Sciatic nerve (tissue), 2 donors: ENCODE data around the gene CLEC18A. TPM values are rescaled to one million over a fixed set of nuclear protein-coding genes. Genes with fewer than 3 reads are reported as not detected.
"Not testable (repeated sequence)": the region's sequence is repeated elsewhere in the genome, so short reads cannot be mapped to it uniquely, and the experiment has no call there.

Experiments
- ATAC-seq: fragments of 200-7000 bp; cut with Tn5 transposase; one replicate; pipeline ENCODE4 v1.9.1; 2020; ENCODE audit warnings: mild to moderate bottlenecking, moderate library complexity
- DNase-seq: peaks from one replicate; pipeline ENCODE4 v3.0.0-alpha.2; 2020; ENCODE audit warnings: low spot score
- intact Hi-C: fragments of 100-400 bp; cut with DNase I; formaldehyde crosslinking; loops from one replicate; pipeline ENCODE4 v1.14.2; 2022
- microRNA-seq: library from miRNA; unstranded; fragments of <30 nt; microRNA quantifications from one replicate; pipeline ENCODE4 v1.2.0, GENCODE V29; 2020
- total RNA-seq: library from RNA; stranded (reverse); fragmentation: NEBNext Ultra II Directional; extraction: Animal tissue kit (Norgen Biotek cat#: 25700); gene quantifications from one replicate; pipeline ENCODE4 v1.2.1, GENCODE V29; 2021
- donor health status: DM: no; HTN: no; CAD: no.
- donor health status: DM: no; HTN: no; CAD: no.

The CLEC18A gene
- total RNA-seq, 1 donor from 2014 or later, result 1.2 TPM

DNA sequence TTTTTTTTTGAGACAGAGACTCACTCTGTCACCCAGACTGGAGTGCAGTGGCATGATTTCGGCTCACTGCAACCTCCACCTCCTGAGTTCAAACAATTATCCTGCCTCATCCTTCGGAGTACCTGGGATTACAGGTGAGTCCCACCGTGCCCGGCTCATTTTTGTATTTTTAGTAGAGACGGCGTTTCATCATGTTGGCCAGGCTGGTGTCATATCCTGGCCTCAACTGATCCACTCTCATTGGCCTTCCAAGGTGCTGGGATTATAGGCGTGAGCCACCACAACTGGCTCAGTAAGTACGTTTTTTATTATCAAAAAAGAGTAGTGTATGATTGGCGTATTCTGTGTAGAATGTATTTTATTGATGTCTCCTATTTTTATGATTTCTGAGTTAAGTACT is 48.7 kb downstream of the CLEC18A start:
- intact Hi-C loops, ATAC-seq, DNase-seq: not testable (repeated sequence)

DNA sequence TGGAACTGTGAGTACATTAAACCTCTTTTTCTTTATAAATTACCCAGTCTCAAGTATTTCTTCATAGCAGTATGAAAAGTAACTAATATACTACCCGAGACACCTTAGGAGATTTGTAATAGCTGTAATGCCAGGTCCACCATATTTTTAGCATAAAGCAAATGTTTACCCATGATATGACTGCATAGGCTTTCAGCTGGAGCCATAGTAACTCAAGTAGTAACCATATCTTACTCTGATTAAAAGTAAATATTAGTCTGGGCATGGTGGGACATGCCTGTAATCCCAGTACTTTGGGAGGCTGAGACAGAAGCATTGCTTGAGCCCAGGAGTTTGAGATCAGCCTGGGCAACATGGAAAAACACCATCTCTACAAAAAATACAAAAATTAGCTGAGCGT is 52.4 kb downstream of the CLEC18A start:
- intact Hi-C loops, DNase-seq, ATAC-seq: not testable (repeated sequence)

DNA sequence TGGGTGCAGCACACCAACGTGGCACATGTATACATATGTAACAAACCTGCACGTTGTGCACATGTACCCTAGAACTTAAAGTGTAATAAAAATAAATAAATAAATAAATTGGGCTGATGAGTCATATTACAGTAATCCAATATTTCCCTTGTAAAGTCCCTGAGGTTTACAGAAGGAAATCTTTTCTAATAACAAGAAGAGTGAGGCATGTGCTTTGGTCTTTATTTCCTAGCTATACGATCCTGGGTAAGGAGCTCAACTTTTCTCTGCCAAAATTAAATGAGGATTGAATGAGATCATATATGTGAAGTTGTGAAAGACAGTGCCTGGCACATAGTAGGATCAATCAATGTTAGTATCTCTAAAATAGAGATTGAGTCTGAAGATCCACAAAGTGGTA is 57.5 kb downstream of the CLEC18A start:
- ATAC-seq, intact Hi-C loops, DNase-seq: not testable (repeated sequence)

DNA sequence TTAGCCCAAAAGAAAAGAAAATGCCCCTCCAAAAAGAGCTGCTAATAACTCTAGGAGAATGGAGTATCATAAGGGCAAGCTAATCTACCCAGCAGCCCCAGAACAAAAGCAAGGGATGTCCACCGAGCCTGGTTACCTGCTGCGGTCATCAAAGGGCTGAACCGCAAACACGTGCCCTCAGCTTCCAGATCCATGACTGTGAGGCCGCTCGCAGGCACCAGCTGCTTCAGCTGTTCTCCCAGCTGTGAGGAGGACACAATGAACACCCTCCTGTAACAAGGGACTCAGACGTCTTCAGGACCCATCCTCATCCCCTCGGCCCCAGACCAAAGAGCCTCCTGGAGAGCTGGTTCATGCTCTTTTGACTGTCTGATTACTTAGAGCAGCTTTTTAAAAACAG is 59.5 kb downstream of the CLEC18A start:
- DNase-seq, ATAC-seq, intact Hi-C loops: not testable (repeated sequence)

DNA sequence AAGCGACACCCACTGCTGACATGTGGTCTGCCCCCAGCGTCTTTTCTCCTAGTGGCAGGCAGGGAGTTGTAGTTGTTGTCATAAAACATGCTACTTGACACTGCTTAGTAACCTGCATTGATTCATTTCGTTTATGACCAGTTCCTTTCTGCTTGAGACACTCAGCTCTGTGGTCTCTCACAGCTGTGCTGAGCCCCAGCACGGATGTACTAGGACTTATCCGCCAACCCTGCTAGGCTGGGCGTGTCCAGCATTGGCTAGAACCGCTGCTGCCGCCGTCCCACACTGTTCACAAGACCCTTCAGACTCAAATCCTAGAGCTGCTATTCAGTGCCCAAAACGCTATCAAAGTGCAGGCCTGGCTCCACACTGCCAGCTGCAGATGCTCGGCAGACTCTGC is 60.0 kb downstream of the CLEC18A start:
- intact Hi-C loops, result not testable (repeated sequence)

DNA sequence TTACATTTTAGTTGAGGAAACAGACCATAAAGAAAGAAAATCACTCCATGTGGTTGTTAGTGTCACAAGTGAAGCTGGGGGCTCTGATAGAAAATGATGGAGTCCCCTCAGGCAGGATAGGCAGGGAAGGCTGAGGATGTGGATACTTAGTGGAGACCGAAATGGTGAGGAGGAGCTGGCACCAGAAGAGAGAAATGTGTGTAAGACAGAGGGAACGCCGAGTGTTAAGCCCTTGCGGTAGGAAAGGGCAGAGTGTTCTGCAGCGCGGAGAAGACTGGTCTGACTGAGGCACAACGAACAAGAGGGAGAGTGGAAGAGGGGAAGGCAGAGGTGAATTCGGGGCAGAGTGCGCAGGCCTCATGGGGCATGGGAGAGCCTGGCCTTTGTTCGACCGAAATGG is 61.2 kb downstream of the CLEC18A start:
- ATAC-seq, intact Hi-C loops, DNase-seq: not testable (repeated sequence)

More for the DNA sequence above, 60.0 kb downstream of the CLEC18A start:
- not testable (repeated sequence) for DNase-seq
- peak; percentile 62 for ATAC-seq

DNA sequence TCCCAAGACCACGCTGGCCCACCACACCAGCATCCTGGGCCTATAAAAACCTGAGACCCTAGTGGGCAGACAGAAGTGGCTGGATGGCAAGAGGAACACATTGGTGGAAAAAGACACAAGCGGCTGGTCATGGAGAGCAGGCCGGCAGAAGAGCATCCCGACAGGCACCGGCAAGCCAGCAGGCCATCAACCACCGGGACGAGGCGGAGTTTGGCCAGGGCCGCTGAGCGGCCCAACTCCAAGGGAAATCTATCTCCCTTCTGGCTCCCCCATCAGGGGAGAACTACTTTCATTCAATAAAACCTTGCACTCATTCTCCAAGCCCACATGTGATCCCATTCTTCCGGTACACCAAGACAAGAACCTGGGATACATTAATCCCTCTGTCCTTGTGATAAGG is 61.8 kb downstream of the CLEC18A start:
- ATAC-seq, DNase-seq, intact Hi-C loops: not testable (repeated sequence)

Small RNA genes within 50 kb of the gene (microRNA-seq; reads per million reads assigned to microRNA genes)
- 21,428 reads per million, percentile 96 among the genes with 10 or more reads in this experiment for gene MIR140

Other genes starting within 250 kb of the CLEC18A start
- 58.9 TPM for gene NQO1, start 224.8 kb upstream of the CLEC18A start, total RNA-seq
- gene NOB1, start 196.4 kb upstream of the CLEC18A start, total RNA-seq, result 32.6 TPM
- 91.5 TPM for gene WWP2, start 189.0 kb upstream of the CLEC18A start, total RNA-seq
- 35.7 TPM for gene PDPR, start 163.0 kb downstream of the CLEC18A start, total RNA-seq
- 0.58 TPM for gene CLEC18C, start 222.5 kb downstream of the CLEC18A start, total RNA-seq